Hepatic stellate cell (primary cell): ENCODE measurements around the gene FMNL2.

Experiments
- DNase-seq: peaks from one replicate; pipeline ENCODE4 v3.0.0; 2011; ENCODE audit warnings: low spot score

FMNL2 gene

DNA sequence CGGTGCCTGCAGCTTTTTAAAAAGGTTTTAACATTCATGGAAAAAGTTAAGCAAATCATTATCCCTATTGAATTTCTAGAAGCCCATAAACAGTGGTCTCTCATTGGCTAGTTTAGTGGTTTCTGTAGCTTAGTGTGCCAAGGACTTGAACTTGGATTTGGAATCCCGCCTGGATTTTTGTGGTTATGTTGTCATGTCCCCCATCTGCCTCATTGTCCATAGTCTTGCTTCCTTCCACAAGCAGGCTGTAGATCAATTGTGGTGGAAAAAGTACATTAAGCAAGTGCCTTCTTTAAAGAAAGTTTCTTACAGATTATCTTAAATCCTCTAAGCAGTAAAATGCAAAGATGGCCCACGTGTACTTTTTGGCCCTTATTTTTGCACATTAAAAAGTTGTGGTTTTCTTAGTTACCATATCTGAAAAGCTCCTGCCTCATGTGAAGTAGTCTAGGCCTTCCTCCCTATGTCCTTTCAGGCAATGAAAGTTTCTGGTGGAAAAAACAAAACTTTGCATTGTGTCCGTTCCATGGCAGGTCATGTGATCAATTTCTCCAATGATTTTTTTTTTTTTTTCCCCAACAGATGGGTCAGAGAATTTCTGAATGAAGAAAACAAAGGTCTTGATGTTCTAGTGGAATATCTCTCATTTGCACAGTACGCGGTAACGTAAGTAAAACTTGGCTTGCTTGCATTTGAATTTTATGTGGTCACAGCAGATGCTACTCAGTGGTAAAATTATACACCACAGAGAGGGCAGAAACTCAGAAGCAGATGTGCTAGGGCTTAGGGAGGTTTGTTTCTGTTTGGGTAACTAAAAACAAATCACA is 223.4 kb downstream of the FMNL2 start:
- peak; percentile 9 for DNase-seq

GRCh38 chr2:152559008-152559407 is 224.0 kb downstream of the FMNL2 start:
- DNase-seq = no peak

- DNase-seq = peak; percentile 14
These were observed 225.2 kb downstream of the FMNL2 start for GRCh38 chr2:152560166-152560565.

- no peak for DNase-seq
These were observed 226.1 kb downstream of the FMNL2 start for GRCh38 chr2:152560873-152561595.

DNA sequence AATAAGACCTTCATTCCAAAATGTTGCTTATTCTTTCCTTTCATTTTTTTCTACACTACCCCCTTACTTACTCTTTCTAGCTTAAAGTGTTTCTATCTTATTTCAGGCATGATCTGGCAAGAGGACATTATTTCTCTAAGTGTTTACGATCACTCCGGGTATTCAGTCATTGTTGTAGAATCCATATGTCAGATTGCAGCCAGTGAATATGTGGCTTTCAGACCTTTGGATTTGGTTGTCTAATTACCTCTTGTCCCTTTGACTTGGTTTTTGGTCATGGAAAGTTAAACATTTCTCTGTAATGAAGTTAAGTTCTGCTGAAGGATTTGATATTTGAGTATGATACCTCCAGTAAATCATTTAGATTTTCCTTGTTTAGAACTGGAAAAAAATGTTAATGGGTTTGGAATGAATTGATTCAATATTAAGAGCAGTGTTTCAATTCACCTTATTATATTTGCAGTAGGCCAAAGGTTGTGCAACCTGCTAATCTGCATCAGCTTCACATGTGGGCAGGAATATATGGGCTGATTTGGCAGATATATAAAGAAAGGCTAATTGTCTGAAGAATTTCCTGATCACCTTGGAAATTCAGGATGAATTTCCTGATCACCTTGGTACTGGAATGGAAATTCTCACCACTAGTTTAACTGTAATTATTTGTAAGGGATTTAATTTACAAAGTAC is 227.4 kb downstream of the FMNL2 start:
- DNase-seq = no peak

GRCh38 chr2:152563764-152564163 is 228.8 kb downstream of the FMNL2 start:
- DNase-seq = no peak

DNA sequence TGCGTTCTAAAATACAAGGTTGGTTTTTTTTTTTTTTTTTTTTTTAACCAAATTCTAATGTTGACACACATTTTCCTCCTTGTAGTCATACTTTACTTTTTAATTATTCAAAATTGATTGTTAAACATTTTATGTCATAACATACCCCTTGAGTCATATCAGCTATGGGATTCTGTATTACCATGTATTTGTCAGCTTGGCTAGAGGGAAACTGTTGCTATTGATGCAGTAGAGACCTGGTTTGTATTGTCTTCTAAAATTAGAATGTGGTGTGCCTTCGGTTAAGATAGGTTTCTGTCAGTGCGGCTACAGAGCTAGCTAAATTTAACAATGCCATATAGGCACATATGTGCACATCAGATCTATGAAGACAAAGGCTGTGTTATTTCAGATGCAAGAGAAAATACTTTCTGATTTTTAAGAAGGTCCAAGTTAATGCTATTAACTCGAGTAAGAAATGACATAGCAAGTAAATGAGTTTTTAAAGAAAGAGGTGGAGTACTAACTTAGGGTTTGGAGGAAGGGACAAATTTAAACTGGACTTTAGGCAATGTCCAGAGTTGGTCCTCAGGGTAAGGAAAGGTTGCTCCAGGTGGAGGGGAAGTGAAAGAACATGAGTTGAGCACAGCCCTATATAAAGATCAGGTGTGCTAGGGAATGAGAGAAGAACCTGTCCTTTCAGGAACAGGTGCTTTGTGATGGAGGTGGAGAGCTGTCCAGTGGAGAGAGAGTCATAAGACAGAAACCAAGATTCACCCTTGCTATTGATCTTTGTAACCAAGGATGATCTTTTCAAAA is 230.0 kb downstream of the FMNL2 start:
- DNase-seq = no peak

DNA sequence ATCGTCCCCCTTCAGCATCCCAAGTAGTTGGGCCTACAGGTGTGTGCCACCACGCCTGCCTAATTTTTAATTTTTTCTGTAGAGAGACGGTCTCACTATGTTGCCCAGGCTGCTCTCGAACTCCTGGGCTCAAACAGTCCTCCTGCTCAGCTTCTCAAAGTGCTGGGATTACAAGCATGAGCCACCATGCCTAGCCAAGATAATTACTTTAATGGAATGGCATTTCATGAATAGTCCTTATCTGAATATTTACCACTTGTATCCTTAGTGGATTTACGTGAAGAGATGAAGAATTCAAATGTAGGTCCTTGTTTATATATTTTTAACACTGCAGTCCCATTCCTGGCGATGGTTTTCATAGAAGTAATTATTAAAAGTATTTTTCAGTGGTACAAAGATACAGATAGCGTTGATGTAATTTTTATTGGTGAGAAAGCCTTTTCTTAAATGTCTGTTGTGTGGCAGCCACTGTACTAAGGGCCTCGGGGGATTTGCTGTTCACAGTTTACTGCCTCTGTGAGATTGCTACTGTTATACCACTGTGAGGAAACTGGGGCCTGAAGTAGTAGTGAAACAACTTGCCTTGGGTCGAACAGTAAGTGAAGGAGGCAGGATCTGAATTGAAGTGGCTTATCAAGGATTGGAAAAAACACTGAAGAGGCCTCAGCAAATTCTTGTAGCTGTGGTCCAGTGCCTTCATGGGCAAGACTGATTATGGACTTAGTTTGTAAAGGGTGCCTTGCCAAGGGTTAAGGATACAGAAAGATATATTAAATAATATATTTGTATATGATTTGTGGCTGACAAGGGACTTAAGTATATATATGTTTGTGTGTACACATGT is 231.1 kb downstream of the FMNL2 start:
- DNase-seq = no peak

DNA sequence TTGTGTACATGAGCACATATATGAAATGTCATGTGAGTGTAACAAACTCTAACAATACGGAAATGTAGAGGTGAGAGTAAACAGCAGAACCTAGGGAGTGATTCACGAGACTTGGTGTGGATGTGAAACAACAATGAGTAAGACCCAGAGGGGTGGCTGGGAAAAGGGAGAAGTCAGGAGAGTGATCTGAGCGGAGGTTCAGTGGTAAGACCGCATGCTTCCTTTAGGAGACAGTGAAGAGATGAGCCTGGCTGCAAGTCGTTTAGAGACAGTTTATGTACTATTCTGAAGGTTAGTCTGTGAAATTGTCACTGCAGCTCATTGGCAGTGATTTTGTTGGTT is 231.7 kb downstream of the FMNL2 start:
- DNase-seq = no peak

DNA sequence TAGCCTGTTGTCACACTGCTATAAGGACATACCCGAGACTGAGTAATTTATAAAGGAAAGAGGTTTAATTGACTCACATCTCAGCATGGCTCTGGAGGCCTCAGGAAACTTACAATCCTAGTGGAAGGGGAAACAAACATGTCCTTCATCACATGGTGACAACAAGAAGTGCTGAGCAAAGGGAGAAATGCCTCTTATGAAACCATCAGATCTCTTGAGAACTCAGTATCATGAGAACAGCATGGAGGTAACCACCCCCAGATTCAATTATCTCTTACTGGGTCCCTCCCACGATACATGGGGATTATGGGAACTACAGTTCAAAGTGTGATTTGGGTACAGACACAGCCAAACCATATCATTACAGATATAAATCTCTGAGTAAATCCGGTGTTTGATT is 233.6 kb downstream of the FMNL2 start:
- no peak for DNase-seq

DNA sequence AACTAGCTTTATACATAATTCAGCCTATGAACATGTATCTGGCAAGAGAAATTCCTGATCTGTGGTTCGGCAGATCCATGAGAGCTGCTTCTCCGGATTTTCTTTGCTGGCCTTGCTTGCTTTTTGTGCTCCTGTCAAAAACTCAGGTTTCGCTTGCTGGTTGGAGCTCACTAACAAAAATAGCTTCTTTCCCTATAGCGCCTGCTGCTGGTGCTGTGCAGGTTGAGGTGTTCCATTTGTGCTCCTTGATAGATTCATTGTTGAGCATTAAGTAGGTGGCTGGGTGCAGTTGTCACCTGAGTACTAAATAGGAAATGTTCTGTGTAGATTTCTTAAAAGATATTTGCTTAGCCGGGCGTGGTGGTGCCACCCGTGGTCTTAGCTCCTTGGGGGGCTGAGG is 234.2 kb downstream of the FMNL2 start:
- DNase-seq = no peak

- DNase-seq = no peak
These were observed 236.2 kb downstream of the FMNL2 start for GRCh38 chr2:152571048-152571766.

- no peak for DNase-seq
These were observed 237.1 kb downstream of the FMNL2 start for GRCh38 chr2:152572031-152572430.

GRCh38 chr2:152573168-152573567 is 238.2 kb downstream of the FMNL2 start:
- DNase-seq = peak; percentile 36

DNA sequence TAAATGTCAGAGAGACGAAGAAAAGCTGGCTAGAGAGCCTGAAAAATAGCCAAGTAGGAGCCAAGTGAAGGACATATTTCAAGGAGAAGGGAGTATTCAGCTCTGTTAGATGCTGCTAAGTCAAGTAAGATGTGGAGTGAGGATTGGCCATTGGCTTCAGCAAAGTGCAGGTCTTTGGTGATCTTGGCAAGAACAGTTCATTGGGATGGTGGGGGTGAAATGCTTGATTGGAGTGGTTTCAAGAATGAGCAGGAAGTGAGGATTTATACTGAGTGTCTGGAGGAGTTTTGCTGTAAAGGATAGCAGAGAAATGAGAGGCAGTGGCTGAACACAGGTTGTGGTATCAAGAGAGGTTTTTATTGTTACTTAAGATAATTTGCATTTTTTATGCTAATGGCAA is 242.6 kb downstream of the FMNL2 start:
- DNase-seq = no peak

DNA sequence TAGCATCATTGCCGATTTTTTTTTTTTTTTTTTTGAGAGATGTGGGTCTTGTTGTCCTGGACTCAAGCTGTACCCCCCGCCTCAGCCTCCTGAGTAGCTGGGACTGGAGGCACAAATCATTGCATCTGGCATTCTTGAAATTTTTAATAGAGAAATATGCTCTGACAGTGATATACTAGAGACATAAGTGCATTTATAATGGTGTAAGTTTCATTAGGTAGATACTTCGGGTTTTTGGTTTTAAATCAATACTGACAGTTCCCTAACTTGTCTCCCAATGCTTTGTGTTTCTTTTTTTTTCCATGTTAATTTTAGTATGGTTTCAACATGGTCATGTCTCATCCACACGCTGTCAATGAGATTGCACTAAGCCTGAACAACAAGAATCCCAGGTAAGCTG is 243.6 kb downstream of the FMNL2 start:
- DNase-seq = no peak

DNA sequence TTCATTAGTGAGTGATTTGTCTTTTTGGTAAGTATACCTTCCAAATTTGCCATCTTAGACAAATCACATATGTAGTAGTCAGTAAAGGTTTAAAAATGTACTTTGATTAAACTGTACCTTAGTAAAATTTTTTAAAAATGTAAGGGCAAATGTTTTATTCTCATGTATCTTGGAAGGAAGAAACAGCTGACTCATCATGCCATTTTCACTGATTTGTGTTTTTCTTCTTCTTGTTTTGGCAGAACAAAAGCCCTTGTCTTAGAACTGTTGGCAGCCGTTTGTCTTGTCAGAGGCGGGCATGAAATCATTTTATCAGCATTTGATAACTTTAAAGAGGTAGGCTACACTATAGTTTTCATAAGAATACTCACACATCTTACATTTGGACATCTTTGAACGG is 245.7 kb downstream of the FMNL2 start:
- no peak for DNase-seq

DNA sequence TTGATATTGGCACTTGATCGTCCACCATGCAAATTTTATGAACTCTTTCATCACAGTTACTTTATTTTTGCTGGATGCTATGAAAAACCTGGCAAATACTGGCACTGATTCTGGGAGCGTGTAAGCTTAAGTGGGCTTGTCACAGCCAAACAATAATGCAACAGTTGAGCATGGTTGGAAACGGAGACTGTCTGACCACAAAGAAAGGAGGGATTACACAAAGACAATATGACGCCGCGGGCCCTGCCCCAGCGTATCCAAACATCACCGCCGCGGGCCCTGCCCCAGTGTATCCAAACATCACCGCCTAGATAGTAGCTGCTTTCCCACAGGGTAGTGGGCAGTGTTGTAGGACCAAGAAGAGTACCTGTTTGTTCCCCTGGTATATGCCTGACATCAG is 246.4 kb downstream of the FMNL2 start:
- no peak for DNase-seq

DNA sequence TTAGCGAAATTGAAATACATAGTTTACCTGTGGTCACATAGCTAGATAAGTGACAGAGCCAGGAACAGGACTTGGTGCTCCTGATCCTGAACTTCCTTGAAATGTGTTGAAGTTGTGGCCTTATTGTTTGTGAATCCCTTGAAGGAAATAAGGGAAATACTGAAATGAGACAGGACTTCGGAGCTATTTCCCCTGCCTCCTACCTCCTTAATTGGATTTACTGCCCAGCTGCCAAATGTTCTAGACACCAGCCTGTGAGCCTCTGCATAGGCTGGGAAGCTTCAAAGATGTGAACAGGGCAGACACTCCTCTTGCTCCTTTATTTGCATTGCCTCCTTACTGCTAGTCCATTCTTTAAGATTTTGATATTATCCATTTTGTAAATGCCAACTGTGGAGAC is 247.1 kb downstream of the FMNL2 start:
- DNase-seq = no peak

DNA sequence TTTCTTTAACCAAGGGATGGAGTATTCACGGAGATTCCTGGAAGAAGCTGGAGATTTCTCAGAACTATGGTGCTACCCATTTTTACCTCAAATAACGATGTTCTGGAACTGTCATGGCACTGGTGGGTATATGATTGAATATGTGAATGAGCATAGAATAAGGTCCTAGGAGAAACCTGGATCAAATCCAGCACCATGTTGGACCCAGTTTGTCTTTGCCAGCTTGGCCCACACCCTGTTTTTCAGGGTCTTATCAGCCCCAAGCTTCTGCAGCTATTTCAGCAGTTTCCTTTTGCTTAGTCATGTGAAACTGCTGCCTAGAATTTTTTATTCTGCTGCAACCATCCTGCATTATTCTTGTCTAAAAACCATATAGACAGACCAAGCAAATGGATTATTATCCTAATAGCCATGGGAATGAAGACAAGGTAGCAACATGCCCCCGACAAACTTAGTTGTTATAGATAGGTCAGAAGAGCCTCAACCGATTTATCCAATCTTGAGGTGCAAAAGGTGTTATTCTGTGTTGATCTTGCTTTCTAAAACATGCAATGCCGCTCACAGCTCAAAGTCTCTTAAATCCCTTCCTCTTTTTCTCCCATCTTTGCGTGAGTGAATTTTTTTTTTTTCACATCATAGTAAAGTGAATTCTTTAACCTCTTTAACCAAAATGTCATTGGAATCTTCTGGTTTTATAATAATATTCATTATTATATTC is 248.7 kb downstream of the FMNL2 start:
- no peak for DNase-seq
